Astrocyte of the hippocampus (primary cell): ENCODE results near the gene FAM174C.
"Not testable (repeated sequence)": the region's sequence is repeated elsewhere in the genome, so short reads cannot be mapped to it uniquely, and the experiment has no call there.

Source experiments
- DNase-seq: peaks from one replicate; pipeline ENCODE4 v3.0.0; 2011; ENCODE audit warnings: low read depth, low spot score

Gene FAM174C

DNA sequence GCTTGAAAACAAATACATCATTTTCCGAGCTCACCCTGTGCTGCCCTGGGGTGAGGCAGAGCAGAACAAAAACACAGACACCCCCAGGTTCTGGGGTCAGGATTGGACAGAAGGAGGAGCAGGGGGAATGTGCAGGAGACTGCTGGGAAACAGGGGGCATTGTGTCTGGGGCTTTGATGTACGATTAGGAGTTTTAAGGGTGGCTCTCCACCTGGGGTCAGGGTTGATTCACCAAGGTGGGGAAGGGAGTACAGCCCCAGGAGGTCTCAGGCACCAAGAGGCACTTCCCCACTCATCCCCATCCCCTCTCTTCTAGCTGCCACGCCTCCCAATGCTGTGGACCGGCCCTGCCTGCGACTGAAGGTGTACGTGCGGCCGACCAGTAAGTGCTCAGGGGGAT, 22.9 kb downstream of the FAM174C start:
- DNase-seq, result no peak

DNA sequence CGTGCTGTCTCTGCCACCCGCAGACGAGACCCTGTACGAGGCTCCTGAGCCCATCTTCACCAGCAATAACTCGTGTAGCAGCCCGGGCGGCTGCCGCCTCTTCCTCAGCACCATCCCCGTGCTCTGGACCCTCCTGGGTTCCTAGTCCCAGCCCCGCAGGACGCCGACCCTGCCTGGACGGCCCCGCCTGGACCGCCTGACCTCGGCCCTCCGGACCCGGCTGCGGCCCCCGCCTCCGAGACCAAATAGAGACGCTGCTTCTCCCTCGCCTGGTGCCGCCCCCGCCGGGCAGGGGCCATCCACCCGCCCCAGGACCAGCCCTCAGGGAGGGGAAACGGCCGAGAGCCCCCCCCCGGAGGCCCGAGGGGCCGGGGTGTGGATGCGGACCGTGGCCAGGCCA, 24.5 kb downstream of the FAM174C start:
- DNase-seq, result no peak

DNA sequence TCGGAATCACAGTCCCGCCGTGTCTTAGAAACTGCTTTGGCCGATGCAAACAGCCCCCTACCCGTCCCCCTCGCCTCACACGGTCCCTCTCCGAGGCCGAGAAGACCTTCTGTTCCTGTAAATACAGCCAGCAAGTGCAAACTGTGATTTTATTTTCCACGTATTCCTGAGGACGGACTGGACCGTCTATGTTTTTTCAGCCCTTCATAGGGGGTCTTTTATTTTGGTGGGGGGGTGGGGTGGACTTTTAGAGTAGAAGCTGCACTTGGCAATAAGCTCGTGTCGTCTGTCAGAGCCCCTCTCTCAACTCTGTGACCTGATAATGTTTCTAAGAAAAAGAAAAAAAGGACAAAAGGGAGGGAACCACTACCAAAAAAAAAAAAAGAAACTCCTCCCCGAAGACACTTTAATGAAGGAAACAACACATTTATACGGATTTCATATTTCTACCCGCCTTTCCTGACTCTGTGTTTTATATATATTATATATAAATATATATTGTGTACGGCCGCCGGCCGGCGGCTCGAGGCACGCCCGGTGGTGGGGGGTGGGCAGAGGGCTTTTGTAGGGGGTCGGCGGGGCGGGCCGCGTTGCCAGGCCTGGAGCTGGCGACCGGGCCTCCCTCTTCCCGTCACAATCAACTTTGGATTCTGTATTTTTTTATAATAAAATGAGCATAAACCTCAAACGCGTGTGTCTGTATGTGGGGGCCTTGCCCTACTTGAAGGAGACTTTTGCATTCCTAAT, 25.6 kb downstream of the FAM174C start:
- no peak for DNase-seq

DNA sequence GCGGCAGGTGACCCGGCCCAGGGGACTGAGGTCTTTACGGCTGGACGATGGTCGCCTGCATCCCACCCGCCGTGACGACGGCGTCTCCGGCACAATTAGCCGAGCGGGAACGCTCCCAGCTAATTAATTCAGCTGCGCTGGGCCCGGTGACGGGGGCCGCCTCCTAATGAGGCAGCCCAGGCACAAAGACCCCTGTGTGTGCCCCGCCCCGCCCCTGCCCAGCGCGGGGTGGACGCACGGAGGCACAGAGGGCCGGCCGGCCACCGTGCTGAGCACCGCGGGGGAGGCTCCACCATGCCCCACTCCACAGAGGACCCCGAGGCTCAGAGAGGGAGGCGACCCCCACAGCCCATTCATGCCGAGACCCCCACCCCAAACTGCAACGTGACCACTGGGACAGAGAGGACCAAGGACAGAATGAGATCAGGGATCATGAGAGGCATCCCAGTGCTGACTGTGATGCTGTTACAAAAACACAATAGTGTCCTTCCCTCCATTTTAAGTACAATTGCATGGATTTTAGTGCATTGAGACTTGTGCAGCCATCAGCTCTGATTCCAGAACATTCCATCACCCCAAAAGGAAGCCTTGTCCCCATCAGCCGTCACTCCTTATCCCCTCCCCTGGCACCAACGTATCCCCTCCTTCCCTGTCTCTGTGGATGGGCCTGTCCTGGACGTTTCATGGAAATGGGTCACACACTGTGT, 27.4 kb downstream of the FAM174C start:
- DNase-seq, result no peak

DNA sequence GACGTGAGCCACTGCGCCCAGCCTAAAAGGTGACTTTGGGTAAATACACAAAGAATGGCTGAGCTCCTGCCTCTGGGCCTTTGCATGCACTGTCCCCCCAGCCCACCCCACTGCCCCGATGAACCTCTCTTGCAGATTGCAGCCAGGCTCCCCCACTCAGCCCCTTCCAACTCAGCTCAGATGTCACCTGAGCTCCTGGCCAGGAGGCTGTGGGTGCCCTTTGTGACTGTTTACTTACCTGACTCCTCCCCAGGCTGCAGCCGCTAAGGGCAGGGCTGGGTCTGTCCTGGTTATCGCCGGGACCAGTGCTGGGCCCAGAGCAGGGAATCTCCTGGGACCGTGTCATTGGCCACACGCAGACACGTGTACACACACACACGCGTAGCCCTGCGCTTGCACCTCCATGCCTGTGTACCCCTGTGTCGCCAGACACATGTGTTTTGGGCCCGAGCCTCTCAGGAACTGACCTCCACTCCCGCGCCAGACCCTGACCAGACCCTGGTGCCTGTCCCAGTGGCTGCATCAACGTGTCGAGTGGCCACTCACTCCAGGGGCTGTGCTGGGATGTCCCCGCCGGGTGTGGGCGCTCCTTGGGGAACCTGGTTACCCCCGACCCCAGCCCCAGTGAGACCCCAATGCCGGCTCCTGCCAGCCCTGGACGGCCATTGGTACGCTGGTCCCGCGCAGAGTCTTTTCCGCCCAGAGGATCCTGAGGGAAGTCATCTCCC, 29.0 kb downstream of the FAM174C start:
- DNase-seq, result no peak

DNA sequence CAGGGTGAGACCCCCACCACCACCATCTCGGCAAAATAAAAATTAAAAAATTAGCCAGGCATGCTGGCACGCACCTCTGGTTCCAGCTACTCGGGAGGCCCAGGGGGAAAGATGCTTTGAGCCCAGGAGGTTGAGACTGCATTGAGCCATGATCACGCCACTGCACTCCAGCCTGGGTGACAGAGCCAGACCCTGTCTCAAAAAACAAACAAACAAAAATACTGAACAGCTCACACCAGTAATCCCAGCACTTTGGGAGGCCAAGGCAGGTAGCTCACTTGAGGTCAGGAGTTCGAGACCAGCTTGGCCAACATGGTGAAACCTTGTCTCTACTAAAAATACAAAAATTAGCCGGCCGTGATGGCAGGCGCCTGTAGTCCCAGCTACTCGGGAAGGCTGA, 30.0 kb downstream of the FAM174C start:
- not testable (repeated sequence) for DNase-seq

DNA sequence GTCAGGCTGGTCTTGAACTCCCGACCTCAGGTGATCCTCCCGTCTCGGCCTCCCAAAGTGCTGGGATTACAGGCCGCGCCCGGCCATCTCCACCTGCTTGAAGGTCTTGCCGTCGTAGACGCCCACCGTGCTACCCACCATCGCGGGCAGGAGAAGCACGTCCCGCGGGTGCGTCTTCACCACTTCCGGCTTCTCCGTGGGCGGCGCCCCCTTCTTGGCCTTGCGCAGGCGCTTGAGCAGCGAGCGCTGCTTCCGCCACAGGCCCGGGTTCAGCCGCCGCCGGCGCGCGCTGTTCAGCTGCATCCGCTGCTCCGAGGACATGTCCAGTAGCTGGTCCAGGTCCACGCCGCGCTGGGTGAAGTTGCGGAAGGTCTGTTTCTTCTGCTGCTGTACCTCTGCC, 32.0 kb downstream of the FAM174C start:
- DNase-seq, result no peak

DNA sequence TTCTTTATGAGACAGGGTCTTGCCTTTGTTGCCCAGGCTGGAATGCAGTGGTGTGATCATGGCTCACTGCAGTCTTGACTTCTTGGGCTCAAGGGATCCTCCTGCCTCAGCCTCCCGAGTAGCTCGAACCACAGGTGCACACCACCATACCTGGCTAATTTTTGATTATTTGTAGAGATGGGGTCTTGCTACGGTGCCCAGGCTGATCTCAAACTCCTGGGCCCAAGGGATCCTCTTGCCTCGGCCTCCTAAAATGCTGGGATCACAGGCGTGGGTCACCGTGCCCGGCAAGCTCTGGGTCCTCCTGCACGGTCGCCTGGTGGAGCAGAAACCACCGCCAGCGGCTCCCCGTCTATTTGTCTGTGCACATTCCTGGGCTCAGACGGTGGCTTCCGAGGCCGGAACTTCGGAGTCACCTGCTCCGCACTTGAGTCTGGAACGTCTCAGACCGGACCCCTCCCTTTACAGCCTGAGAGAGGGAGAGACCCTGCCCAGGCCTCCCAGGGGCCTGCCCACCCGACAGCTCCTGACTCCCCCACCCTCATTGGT, 32.5 kb downstream of the FAM174C start:
- DNase-seq, result no peak

DNA sequence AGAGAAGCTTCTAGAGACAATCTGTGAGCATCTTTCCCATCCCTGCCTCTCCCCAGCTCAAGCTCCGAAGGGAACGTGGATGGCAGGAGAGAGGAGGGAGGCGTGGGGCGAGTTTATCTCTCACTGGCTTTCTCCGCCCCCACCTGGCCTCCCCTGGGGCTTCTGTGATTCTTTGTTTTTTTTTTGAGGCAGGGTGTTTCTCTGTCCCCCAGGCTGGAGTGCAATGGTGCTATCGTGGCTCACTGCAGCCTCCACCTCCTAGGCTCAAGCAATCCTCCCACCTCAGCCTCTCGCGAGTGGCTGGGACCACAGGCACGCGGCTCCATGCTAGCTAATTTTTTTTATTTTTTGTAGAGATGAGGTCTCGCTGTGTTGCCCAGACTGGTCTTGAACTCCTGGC, 33.4 kb downstream of the FAM174C start:
- DNase-seq, result no peak

DNA sequence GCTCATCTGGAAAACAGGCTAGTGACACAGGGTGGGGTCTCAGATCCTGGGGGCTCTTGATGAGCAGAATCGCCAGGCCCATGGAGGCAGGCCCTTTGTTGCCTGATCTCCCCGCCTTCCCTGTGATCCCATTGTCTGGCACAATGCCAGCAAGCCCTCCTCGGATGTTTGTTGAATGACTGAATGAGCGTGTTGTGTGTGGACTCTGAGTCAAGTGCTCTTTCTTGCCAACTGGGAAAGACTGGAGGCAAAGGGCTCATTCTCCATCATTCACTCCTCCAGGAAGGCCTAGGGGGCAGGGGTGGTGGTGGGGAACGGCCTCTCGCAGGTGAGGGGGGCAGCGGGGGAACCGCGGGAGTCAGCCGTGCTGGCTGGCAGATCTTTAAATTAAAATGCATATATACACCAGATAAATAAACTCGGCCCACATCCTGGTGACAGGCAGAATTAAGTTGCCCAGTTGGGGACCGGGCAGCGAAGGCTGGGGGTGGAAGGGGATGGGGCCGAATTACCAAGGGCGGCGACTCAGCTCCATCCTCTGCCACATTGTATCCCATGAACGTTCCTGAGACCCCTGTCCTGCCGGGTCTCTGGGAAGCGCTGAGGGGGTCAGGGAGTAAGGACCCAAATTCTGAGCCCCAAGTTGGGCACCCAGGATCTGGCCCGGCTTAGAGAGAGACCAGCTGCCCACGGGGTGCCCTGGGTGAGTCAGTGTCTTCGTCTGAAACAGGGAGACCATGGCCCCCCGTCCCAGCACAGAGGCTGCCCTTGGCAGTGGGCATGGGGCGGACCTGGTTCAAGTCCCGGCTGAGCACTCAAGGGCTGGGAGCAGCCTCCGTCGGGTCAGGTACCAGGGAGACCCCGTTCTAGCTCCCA, 34.9 kb downstream of the FAM174C start:
- no peak for DNase-seq

DNA sequence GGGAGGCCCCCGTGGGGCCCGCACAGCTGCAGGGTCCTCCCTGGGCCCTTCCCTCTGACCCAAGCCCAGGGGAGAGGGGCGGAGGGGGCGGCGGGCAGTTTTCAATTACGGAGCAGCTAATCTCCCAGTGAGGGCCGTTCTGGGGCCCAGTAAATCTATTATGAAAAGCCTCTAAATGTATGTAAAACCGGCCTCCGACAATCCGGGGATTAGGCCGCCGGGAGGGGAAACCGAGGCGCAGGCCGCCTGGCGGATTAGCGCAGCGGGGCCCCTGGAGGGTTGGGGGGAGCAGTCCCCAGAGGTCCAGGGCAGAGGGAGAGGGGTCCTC, 35.5 kb downstream of the FAM174C start:
- no peak for DNase-seq

DNA sequence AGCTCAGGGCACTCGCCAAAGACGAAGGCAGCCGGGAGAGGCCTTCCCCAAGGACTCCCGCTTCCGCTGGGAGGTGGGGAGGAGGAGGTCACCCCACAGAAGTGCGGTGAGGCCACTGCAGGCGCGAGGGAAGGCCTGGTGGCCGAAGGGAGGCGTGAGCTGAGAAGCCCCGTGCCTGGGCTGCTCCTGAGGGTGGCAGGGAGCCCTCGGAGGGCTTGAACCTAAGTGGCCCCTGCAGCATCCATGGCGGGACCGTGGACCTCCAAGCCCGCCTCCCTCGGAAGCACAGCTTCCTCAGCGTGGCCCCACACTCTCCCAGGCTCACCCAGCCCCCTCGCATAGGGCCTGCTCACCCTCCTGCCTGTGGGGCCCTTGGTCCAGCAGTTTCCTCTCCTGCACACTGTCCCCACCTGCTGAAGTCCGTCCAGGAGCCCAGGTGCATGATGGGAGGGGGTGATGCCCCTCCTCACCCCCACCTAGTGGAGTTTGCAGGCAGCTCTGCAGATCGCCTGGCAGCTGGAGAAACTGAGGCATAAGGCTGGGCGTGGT, 36.3 kb downstream of the FAM174C start:
- DNase-seq, result no peak

DNA sequence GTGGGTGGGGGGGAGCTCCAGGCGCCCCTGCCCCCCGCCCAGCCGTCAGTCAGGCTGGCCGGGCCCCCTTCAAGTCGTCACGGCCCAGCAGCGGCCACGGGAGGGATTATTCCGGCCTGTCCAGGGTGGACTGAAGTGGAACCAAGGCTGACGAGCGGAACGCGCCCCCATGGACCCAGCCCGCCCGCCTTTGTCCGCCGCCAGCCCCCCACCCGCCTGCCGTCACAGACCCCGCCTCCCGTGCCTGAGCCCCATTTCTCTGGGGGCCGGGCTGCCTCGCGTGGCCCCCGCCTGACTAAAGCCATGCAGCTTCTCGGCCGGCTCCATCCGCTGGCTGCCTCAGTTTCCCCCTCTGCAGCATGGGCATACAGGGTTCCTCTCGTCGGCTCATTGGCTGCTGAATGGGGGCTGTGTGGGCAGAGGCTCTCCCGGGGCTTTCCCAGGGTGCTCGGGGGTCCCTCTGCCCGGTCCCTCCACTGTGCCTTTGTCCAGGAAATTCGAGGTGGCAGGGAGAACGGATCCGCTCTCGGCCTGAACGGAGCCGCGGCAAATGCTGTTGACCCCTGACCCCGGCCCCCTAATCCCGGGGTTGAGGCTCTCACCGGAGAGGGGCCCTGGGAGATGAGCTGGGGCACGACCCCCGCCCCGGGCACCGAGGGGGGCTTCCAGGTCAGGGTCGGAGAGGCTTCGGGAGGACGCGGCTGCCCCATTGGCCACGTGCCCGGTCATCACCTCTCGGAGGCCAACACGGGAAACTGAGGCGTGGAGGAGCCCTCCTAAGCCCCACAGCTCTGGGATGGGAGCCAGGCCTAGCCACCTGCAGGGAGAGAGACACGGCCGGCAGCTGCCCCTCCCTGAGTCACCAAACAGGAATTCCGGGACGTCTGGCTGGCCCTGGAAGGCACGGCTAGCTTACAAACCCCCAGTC, 37.7 kb downstream of the FAM174C start:
- peak; percentile 87 for DNase-seq

DNA sequence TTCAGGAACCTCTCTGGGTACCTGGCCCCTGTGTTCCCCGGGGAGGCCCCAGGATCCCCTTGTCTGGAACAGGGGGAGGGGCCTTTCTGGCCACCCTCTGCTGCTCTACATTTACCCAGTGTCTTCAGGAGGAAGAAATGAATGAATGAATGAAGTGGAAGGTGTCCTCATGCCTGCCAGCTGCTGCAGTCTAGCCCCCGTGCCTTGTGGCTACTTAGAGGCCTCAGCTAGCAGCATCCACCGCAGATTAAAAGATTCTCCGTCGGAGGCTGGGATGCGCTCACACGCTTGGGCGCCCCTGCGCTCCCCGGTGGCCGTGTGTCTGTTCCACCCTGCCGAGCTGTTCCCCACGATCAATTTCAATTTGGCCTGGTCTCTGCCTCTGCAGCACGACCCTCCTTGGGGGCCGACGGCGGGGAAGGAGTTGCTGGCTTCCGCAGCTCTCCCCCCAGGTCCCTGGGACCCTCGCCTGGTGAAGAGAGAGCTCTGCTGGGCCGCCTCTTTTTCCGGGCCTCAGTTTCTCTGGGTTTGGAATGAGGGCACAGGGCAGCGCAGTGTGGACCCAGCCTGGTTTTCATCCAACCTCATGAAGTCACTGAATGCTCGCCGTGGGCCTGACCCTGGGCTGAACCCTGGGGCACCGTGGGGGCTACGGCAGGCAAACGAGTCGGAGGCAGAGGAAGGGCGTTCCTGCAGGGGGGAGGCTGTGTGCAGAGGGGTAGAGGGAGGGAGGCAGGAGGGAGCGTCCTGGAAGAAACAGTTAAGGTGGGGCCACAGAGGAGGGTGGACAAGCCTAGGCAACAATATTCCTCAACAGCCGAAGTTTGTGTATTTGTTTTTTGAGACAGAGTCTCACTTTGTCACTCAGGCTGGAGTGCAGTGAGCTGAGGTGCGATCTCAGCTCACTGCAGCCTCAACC, 38.6 kb downstream of the FAM174C start:
- DNase-seq, result no peak

DNA sequence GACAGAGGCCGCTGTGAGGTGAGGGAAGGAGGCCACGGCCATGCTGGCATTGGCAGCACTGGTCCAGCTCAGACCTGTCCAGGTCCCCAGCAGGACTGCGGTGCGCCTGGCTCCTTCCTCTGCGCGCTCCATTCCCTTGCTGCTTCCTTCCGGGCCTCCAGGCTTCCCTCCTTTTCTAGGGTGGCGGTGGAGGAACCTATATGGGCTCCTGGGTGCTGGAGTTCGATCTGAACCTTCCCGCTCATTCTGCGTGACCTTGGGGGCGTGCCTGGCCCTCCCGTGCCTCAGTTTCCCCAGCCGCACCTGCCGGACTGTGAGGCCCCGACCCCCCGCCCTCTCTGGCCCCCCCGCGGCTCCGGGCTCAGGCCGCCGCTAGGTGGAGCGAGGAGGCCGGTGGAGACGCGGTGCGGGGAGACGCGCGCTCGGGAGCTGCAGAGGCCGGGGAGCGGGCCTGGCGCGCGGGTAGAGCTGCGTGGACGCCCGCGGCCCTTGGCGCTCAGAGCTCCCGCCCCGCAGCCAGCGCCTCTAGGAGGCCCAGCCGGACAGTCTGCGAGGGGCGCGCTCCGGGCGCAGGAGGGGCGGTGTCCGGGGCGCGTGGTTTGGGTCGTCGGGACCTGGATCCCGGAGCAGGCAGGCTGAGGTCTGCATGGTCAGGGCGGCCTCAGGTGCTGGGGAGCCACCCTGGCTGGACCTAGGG, 40.3 kb downstream of the FAM174C start:
- DNase-seq, result peak; percentile 81

DNA sequence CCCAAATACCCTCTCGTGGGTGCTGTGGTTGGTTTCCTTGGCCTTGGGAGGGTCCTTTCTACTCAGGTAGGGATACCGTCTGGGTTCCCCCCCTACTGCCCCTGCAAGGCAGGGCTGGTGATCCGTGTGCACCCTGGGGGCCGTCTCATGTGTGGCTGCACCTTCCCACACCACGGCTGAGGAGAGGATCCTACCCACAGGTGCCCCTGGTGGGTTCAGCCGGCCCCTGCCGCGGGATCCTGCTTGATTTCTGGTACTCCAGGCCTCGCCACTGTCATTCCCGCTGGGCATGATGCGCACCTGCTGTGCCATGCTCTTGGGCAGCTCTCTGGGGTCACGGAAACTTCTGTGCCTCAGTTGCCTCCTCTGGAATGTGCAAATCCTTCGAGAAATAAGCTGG, 41.1 kb downstream of the FAM174C start:
- DNase-seq, result no peak

DNA sequence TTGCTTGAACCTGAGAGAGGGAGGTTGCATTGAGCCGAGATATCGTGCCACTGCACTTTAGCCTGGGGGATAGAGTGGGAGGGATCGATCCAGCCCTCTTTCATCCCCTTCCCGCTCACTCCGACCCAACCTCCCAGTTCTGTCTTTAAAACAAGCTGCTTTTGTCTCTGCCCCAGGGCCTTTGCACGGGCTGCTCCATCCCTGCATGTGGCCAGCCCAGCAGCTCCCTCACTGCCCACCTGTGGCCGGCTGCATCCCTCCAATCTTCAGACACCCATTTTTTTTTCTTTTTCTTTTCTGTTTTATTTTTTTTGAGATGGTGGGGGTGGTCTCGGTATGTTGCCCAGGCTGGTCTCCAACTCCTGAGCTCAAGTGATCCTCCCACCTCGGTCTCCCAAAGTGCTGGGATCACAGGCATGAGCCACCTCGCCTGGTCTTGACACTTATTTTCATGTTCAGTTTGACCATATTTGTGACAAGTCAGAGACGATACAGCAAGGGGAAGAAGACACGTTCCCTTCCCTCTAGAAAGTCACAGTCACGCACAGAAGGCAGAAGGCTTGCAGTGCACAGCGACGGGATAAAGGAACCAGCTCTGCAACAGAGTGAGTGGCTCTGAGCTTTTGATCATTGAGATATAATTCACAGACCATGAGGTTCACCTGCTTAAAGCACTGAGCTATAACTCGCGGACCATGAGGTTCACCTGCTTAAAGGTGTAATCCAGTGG, 42.1 kb downstream of the FAM174C start:
- no peak for DNase-seq
